OCI-M2 (cell line): ENCODE results near the gene KTN1.

ENCODE experiments used
- DNase-seq: peaks from one replicate; lab custom pipeline; 2025; ENCODE audit not compliant: unreplicated experiment; lab: John Stamatoyannopoulos, UW

The KTN1 gene

GRCh38 chr14:55579724-55580469, at the start of gene KTN1:
TSS of gene KTN1 (plus strand) at chr14:55580207. CDS start at chr14:55612049, 31,842 bp downstream.
- DNase-seq, result no peak

DNA sequence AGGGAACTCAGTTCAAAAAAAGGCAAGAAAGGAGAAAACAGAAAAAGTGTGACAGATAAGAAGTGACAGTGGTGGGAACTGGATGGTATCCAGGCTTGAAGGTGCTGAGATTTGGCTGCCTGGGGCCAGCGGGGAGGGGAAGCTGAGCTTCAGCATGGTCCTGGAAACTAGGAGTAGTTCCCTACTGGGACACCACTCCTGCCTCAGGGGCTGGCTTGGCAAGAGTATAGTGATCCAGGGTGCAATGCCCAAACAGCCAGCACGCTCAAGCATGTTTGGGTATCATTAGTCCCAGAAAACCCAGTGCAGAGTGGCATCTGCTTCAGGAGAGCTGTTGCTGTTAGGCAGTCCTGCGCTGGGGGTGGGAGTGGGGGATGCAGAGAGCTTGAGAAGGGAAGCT, 49.5 kb upstream of the KTN1 start:
- no peak for DNase-seq

DNA sequence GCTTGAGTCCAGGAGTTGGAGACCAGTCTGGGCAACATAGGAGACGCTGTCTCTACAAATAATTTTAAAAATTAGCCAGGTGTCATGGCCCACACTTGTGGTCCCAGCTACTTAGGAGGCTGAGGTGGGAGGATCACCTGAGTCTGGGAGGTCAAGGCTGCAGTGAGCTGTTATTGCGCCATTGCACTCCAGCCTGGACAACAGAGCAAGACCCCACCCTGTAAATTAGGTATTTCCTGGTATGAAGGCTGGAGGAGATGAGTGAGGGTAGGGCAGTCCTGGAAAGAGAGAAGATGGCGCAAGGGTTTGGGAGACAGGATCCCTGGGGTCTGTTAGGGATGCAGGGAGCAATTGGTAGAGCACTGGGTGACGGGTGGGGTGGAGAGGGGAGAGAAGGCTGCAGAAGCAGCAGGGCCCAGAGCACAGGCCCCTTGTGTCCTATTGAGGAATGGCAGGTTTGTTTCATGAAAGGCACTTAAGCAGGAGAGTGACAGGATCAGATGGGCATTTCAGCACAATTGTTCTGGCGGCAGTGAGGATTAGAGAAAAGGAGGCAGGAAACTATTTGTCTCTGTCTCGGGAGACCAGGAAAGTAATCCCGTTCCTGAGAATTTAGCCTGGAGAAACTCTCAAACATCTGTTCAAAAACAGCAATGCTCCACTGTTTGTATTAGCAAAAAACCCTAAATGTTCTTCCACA, 47.2 kb upstream of the KTN1 start:
- no peak for DNase-seq

GRCh38 chr14:55533960-55534359, 46.0 kb upstream of the KTN1 start:
- no peak for DNase-seq

DNA sequence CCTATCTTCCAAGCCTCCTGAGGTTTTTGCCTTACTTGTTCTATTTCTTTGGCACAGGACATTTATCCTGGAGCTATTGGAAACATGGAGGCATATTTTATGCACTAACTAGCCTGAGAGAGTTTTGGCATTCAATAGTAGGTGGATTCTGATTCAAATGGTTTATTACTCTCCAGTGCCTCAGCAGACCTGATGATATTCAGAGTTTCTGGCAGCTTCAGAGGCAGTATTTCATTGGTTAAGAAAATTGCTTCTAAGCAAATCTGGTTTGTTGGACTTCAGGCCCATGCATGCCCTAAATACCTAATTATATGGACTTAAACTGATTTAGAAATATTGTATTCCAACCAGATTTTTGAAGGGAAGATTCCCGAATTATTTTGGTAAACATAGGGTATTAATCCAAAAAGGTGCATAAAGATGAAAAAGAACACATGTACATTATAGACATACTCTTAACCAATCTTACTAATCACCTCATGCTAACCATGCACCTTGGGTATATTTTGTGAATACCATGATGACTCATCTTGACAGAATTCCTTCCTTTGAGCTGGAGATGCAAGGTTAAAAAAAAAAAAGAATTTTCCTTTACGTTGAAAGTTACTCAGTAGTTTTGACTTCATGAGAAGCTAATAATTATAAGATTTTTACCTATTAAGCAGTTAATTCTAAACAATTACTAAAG, 44.3 kb upstream of the KTN1 start:
- no peak for DNase-seq

- no peak for DNase-seq
Measured at GRCh38 chr14:55536204-55536708, 43.8 kb upstream of the KTN1 start.

DNA sequence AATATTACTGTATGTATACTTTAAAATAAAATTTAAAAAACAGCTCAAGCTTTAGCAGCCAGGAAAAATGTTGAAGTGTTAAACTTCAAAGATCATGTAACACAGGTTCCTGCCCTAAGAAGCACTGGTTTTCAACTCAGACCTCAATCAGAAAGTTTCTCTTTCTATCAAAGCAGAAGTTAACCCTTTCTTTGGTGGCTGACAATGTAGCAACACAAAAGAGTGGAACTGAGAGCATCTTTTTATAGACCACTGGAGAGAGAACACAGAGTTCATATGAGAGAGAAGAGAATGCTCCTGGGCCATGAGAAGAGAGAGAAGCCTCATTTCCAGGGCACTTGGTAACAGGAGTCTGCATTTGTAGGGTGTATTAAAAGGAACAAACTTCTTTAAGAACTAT, 42.2 kb upstream of the KTN1 start:
- DNase-seq, result no peak

DNA sequence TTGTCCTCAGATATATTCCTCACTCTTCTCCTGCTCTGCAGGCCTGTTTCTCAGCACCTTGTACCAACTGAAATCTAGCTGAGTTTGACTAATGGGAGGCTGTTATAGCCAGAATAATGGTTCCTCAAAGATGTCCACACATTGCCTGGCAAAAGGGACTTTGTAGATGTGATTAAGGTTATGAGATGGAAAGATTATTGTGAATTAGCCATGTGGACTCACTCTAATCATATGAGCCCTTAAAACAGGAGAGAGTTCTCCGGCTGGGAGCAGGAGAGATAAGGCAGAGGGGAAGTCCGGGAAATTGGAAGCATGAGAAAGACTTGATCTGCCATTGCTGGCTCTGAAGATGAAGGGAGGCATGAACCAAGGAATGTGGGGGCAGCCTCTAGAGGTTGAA, 40.0 kb upstream of the KTN1 start:
- no peak for DNase-seq

DNA sequence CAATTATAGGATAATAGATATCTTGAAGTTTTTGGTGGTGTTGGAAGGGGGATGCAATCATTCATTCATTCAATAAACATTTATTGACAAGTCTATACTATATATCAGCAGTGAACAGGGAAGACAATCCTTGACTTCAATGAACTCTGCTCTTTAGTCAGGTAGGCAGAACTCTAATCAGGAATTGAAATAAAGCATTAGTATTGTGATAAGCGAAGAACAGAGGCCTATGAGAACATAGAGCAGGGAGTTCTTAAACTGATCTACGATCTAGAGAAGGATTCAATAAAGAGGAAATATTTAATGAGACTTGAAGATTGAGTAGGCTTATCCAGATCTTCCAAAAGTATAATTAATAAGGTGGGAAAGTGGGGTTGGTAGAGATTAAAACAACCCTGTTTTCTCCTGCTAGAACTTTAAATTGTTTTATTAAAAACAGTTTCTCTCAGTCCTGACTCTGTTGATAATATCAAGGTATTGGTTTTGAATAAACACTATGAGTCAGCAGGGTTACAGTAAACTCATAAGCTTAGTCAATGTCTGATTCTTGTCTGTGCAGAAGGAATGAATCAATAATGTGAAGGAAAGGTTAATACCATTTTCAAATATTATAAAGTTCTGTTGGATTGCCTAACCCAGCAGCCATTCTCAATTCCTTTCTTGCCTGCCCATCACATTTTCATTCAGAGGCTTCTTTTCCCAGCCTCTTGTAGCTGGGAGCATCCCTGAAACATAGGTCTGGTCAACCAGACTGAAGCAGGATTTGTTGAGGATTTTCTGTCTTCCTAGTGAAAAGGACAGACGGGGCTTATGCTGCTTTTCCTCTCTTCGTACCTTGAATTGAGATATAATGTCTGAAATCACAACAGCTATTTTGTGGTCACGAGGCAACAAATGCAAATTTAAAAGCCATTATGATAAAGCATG, 38.9 kb upstream of the KTN1 start:
- no peak for DNase-seq

- no peak for DNase-seq
Measured at GRCh38 chr14:55545779-55546178, 34.2 kb upstream of the KTN1 start.

DNA sequence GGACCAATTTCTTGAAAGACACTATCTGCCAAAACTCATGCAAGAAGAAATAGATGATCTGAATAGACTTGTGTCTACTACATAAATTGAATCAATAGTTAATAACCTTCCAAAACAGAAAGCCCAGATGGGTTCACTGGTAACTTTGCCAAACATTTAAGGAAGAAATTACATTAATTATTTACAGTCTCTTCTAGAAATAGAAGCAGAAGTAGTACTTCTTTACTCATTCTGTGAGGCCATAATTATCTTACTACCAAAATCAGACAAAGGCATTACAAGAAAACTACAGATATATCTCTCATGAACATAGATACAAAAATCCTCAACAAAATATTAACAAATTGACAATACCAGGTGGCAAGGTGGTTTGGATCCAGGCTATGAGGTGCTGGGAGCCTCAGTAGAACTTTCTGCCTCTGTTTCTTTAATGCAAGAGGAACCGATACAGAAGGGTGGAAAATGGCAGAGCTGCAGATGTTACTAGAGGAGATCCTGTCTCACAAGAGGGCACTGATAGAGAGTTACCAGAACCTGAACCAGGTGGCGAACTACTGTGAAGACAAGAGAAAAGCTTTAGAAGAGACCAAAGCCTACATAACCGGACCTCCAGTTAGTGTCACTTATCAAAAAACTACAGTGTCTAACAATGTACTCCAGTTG, 33.7 kb upstream of the KTN1 start:
- no peak for DNase-seq

GRCh38 chr14:55547650-55548315, 32.2 kb upstream of the KTN1 start:
- no peak for DNase-seq

- no peak for DNase-seq
Measured at GRCh38 chr14:55553791-55554190, 26.2 kb upstream of the KTN1 start.

DNA sequence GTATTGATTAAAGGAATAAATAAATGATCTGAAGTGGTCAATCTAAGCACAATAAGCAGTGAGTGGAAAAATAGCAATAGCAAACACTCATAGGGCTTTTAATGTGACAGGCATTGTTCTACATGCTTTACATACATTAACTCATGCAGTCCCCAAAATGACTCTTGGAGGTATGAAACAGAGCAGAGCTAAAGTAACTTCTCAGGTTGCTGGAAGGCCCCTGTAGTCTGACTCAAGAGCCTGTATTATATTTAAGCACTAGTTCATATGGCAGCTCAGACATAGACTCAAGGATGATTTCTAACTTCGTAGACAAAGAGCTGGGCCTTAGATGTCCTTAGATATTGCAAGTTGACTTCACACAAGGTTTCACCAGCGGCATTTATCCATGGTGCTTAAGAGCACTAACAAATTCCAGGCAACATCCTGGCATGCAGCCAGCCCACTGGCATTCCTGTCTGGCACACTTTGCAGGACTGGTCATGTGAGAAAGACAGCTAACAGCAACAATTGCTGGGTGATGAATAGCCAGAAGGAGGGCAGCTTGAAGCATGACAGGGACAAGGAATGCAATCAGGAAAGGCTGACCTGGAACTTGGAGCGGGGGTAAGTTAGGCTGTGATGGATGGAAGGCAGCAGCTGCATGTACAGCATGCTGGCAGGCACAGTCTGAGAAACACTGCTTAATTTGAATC, 22.9 kb upstream of the KTN1 start:
- no peak for DNase-seq

GRCh38 chr14:55562135-55562534, 17.9 kb upstream of the KTN1 start:
- DNase-seq, result no peak

DNA sequence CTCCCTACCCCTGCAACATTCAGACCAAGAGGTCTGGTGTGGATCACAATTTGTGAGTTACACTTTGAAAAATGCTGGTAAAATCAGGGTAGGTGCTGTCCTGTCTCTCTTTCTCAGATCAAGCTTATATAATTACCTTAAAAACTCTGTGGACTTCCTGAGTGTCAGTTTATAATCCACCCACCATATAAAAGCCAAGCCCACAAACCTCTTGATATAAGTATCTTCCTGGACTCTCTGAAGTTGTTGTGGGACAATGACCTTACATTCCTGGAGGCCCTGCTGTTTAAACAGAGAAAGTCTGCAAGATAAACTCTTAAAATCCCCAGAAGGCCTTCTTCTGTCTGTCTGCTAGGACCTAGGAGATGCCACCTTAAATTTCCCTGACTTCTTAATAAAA, 11.4 kb upstream of the KTN1 start:
- DNase-seq, result no peak

GRCh38 chr14:55571125-55571889, 8.7 kb upstream of the KTN1 start:
- DNase-seq, result no peak

GRCh38 chr14:55572578-55572977, 7.4 kb upstream of the KTN1 start:
- no peak for DNase-seq
